ENCODE results near the gene NHEJ1. TPM values are rescaled to one million over a fixed set of nuclear protein-coding genes. Genes with fewer than 3 reads are reported as not detected.

NHEJ1 gene
- total and polyA plus RNA-seq, 2 donors (not counting 3 experiments of a cell fraction or from before 2014, with no cell fraction given): 12.8 to 12.9 TPM

DNA sequence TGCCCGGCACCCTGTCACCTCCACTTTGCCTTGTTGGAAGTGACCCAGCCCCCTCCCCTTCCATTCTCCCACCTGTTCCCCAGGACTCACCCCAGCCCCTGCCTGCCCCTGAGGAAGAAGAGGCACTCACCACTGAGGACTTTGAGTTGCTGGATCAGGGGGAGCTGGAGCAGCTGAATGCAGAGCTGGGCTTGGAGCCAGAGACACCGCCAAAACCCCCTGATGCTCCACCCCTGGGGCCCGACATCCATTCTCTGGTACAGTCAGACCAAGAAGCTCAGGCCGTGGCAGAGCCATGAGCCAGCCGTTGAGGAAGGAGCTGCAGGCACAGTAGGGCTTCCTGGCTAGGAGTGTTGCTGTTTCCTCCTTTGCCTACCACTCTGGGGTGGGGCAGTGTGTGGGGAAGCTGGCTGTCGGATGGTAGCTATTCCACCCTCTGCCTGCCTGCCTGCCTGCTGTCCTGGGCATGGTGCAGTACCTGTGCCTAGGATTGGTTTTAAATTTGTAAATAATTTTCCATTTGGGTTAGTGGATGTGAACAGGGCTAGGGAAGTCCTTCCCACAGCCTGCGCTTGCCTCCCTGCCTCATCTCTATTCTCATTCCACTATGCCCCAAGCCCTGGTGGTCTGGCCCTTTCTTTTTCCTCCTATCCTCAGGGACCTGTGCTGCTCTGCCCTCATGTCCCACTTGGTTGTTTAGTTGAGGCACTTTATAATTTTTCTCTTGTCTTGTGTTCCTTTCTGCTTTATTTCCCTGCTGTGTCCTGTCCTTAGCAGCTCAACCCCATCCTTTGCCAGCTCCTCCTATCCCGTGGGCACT lies 21.9 kb upstream of the NHEJ1 start:
- H3K9me1 ChIP-seq (replicated peaks; ENCODE audit: control insufficient read depth, extremely low read depth, insufficient read depth, low read length): no peaks in the 10 kb centered on the region
- H4K20me1 ChIP-seq (replicated peaks; ENCODE audit: control insufficient read depth, extremely low read depth, insufficient read depth, low read length): no peaks in the 10 kb centered on the region
- ChIA-PET CTCF (interaction anchor here (0.7 to 1.5 kb wide), 2 partner anchors 11 to 29 kb away, joined by 3 to 4 read pairs; no protein-coding TSS in a partner anchor), POLR2A (no interaction called here)
- H3K4me1 ChIP-seq (ENCODE audit: control insufficient read depth, extremely low read depth, insufficient read depth, low read length): peaks cover 11% of the 10 kb centered on the region
- no peak overlapping the region for H3K4me3 ChIP-seq (replicated peaks in 1 of 3; ENCODE audit: insufficient read depth in 1 of 3, low read depth in 1 of 3, low read length in 3 of 3)
- H3K9me3 ChIP-seq (replicated peaks; ENCODE audit: control insufficient read depth, insufficient read depth, low read length): no peaks in the 10 kb centered on the region
- no peak overlapping the region for H3K27ac ChIP-seq (ENCODE audit: insufficient read depth, low read depth, low read length)
- H3K4me2 ChIP-seq (ENCODE audit: insufficient read depth, low read length): no peak overlapping the region
- no peak overlapping the region for H3K9ac ChIP-seq (replicated peaks; ENCODE audit: extremely low read depth, insufficient read depth, low read length)
- TF ChIP-seq, protein P1, sequence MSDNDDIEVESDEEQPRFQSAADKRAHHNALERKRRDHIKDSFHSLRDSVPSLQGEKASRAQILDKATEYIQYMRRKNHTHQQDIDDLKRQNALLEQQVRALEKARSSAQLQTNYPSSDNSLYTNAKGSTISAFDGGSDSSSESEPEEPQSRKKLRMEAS (IDR thresholded peaks at IDR 0.05; ENCODE audit: insufficient read depth, insufficient read length): no peak
- TF ChIP-seq CTCF (IDR thresholded peaks at IDR 0.05; ENCODE audit: extremely low read depth in 1 of 2, insufficient read depth in 1 of 2, low read depth in 1 of 2, low read length in 2 of 2) (no peak), JUN (IDR thresholded peaks at IDR 0.05; ENCODE audit: borderline replicate concordance, insufficient read depth, insufficient read length, low read depth) (no peak), POLR2A (IDR thresholded peaks at IDR 0.05; ENCODE audit: low read depth, low read length) (no peak), MYC (IDR thresholded peaks at IDR 0.05; ENCODE audit: low read depth, low read length) (no peak), GATA2 (IDR thresholded peaks at IDR 0.05; ENCODE audit: insufficient read depth, insufficient read length, low read depth, low read length) (no peak), FOS (IDR thresholded peaks at IDR 0.05; ENCODE audit: borderline replicate concordance, insufficient read depth, low read length) (no peak)
- DNase-seq (ENCODE audit: low read depth, low spot score) (no peak), FAIRE-seq (no peak)
- H3K36me3 ChIP-seq (ENCODE audit: control insufficient read depth in 2 of 2, extremely low read depth in 1 of 2, insufficient read depth in 2 of 2, low read length in 2 of 2): peaks cover 15 to 39% of the 10 kb centered on the region in 2 experiments
- intact Hi-C loops (cut with micrococcal nuclease) (no loop called here), dilution Hi-C loops (cut with MboI; ENCODE audit: extremely low pct_ligation_motif_present, low sequenced_read_pairs) (no loop called here)
- no TSS peak for BruUV-seq (replicated peaks)
- H3K79me2 ChIP-seq (ENCODE audit: control insufficient read depth, insufficient read depth, low read length): peaks cover 16% of the 10 kb centered on the region
- H2AFZ ChIP-seq (ENCODE audit: low read depth, low read length): no peak overlapping the region
- H3K27me3 ChIP-seq (ENCODE audit: control insufficient read depth in 2 of 2, insufficient read depth in 2 of 2, low read length in 2 of 2): no peaks in the 10 kb centered on the region
